NCI-H187 treated with DMSO at 0.1 percent for 48 hours (cell line): ENCODE data around the gene DNAJC10.

Experiments
- DNase-seq: peaks from one replicate; lab custom pipeline; 2025; lab: John Stamatoyannopoulos, UW

Gene DNAJC10

GRCh38 chr2:182836451-182836850, 120.4 kb downstream of the DNAJC10 start:
- DNase-seq: no peak
